Upper lobe of right lung (tissue), 1 donor: ENCODE results near the gene GLS2. TPM values are rescaled to one million over a fixed set of nuclear protein-coding genes. Genes with fewer than 3 reads are reported as not detected.
"Not testable (repeated sequence)": the region's sequence is repeated elsewhere in the genome, so short reads cannot be mapped to it uniquely, and the experiment has no call there.

Experiments
- ATAC-seq: fragments of 200-7000 bp; cut with Tn5 transposase; one replicate; pipeline ENCODE4 v1.9.1; 2020; ENCODE audit warnings: mild to moderate bottlenecking, moderate library complexity
- DNase-seq: peaks from one replicate; pipeline ENCODE4 v3.0.0-alpha.2; 2020
- H3K27ac ChIP-seq: fragments of 200-600 bp; one replicate; pipeline ENCODE4 v1.8.0; 2022
- H3K27me3 ChIP-seq: fragments of 200-600 bp; one replicate; pipeline ENCODE4 v1.8.0; 2022; ENCODE audit warnings: mild to moderate bottlenecking
- H3K36me3 ChIP-seq: fragments of 200-600 bp; one replicate; pipeline ENCODE4 v1.8.0; 2022
- H3K4me1 ChIP-seq: fragments of 200-600 bp; one replicate; pipeline ENCODE4 v1.8.0; 2022
- H3K4me3 ChIP-seq: fragments of 200-600 bp; one replicate; pipeline ENCODE4 v1.8.0; 2022; ENCODE audit warnings: mild to moderate bottlenecking
- H3K9me3 ChIP-seq: fragments of 200-600 bp; one replicate; pipeline ENCODE4 v1.8.0; 2022
- CTCF ChIP-seq: fragments of 200-600 bp; IDR thresholded peaks from one replicate; pipeline ENCODE4 v1.8.0; 2022; ENCODE audit warnings: antibody characterized with exemption
- intact Hi-C: fragments of 100-400 bp; cut with DNase I; formaldehyde crosslinking; loops from one replicate; pipeline ENCODE4 v1.11.0; 2022
- total RNA-seq: library from RNA; stranded (reverse); fragmentation: NEBNext Ultra II Directional; extraction: Animal tissue kit (Norgen Biotek cat#: 25700); gene quantifications from one replicate; pipeline ENCODE4 v1.2.1, GENCODE V29; 2021
- donor health status: DM: no; HTN: yes; CAD: no; lungs with severe emphysema.

The GLS2 gene
- total RNA-seq, 1 donor from 2014 or later: 5.5 TPM

- H3K27me3 ChIP-seq, H3K4me1 ChIP-seq, DNase-seq, ATAC-seq, H3K9me3 ChIP-seq, H3K27ac ChIP-seq, H3K36me3 ChIP-seq, intact Hi-C loops, H3K4me3 ChIP-seq: not testable (repeated sequence)
Measured at GRCh38 chr12:56493409-56494105, 5.6 kb upstream of the GLS2 start.

- DNase-seq (no peak), ATAC-seq (no peak)
- Histone ChIP-seq H3K27me3 (no peaks in the 10 kb centered on the region), H3K4me1 (peaks cover 4% of the 10 kb centered on the region), H3K9me3 (no peaks in the 10 kb centered on the region), H3K36me3 (no peaks in the 10 kb centered on the region), H3K4me3 (no peak overlapping the region), H3K27ac (no peak overlapping the region)
- TF ChIP-seq CTCF: no peak
- intact Hi-C loops: no loop called here
Measured at GRCh38 chr12:56490360-56490759, 2.4 kb upstream of the GLS2 start.

GRCh38 chr12:56487448-56488040 lies 417 bp downstream of the GLS2 start:
- no peak overlapping the region for H3K27ac ChIP-seq
- peak overlapping the region; percentile 59 for H3K4me3 ChIP-seq
- ATAC-seq: peak; percentile 62
- intact Hi-C loops: no loop called here
- H3K27me3 ChIP-seq: no peaks in the 10 kb centered on the region
- peaks cover 4% of the 10 kb centered on the region for H3K4me1 ChIP-seq
- peak; percentile 81 for DNase-seq
- H3K9me3 ChIP-seq: no peaks in the 10 kb centered on the region
- no peaks in the 10 kb centered on the region for H3K36me3 ChIP-seq
- no peak for TF ChIP-seq CTCF

GRCh38 chr12:56486694-56487093 lies 1.3 kb downstream of the GLS2 start:
- peaks cover 4% of the 10 kb centered on the region for H3K4me1 ChIP-seq
- ATAC-seq: no peak
- no peak for DNase-seq

DNA sequence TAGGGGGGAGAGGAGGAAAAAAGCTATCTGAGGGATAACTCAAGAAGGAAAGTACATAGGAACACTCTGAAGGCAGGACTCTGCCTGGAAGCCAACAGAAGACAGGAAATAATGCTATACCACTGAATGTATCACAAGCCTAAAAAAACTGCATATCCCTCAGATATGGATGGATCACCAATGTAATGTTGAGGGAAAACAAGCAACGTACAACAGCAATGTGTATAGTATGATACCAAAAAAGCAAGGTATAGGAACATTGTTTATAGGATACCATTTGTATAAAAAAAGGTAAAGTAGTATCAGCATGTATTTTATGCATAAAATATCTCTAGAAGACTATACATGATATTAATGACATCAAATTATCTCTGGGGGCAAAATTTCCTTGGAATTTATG lies 3.4 kb downstream of the GLS2 start:
- no peak for ATAC-seq
- no peak for TF ChIP-seq CTCF
- intact Hi-C loops: no loop called here

More at GRCh38 chr12:56486694-56487093, 1.3 kb downstream of the GLS2 start:
- no peaks in the 10 kb centered on the region for H3K36me3 ChIP-seq
- H3K27ac ChIP-seq: no peak overlapping the region
- intact Hi-C loops: no loop called here
- no peaks in the 10 kb centered on the region for H3K27me3 ChIP-seq
- no peak for TF ChIP-seq CTCF
- H3K9me3 ChIP-seq: no peaks in the 10 kb centered on the region
- no peak overlapping the region for H3K4me3 ChIP-seq

DNA sequence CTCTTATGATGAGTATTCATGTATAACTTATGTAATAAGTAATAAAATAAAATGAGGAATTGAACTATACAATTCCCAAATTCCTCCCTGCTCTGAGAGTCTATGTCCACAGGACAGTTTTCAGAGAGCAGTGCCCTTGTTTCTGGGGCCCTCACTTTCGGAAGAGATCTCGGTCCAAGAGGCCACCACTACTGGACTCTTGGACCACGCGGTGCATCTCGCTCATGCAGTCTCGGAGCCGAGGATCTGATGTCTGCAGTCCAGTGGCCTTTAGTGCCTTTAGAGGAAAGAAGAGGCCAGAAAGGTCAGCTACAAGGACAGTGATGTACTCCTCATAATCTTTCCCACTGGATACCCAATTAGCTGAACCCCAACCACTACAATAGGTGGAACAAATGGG lies 8.3 kb downstream of the GLS2 start:
- Histone ChIP-seq H3K36me3 (no peaks in the 10 kb centered on the region), H3K4me3 (no peak overlapping the region), H3K4me1 (no peaks in the 10 kb centered on the region), H3K27me3 (no peaks in the 10 kb centered on the region), H3K9me3 (no peaks in the 10 kb centered on the region), H3K27ac (no peak overlapping the region)
- no peak for ATAC-seq
- intact Hi-C loops: no loop called here
- no peak for TF ChIP-seq CTCF
- DNase-seq: no peak

More for the DNA sequence above, 3.4 kb downstream of the GLS2 start:
- no peak overlapping the region for H3K27ac ChIP-seq
- H3K36me3 ChIP-seq: no peaks in the 10 kb centered on the region
- H3K27me3 ChIP-seq: no peaks in the 10 kb centered on the region
- DNase-seq: no peak
- peaks cover 4% of the 10 kb centered on the region for H3K4me1 ChIP-seq
- no peak overlapping the region for H3K4me3 ChIP-seq
- H3K9me3 ChIP-seq: no peaks in the 10 kb centered on the region
